Measurements from ENCODE around the gene ABHD17A.

The ABHD17A gene

DNA sequence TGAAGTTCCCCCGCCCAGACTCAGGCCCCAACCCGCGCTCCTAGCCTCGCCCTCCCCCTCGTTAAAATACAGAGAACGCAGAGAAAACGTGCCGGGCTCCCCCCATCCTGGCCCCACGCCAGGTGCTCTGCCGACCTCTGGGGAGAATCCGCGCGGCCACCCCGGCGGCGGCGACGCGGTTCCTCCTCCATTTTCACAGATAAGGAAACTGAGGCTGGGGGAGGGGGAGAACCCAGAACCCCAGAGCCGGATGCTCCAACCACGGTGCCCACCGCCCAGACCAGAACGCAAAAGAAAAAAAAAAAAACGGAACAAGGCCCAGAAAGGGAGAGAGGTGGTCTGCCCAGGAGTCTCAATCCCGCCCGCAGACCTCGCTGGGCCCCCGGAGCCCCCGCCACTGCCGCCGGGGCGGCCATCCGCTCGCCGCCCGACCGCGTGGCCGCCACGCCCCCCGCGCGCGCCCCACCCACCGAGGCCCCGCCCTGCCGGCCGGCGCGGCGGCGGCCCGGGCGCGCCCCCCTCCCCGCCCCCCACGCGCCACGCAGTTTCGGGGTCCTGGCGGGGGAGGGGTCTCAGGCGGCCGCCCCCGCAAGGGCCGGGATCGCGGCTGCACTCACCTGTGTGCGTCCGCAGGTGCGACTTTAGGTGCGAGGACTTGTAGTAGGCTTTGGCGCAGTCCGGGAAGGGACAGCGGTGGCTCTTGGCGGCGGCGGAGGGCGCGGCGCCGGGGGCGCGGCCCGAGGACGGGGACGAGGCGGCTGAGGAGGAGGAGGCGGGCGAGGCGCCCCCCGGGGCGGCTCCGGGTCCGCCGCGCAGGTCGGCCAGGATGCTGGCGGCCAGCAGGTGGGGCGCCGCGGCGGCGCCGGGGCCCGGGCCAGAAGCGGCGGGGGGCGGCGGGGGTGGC, 22.6 kb downstream of the ABHD17A start:
- peak; percentile 27 for DNase-seq

DNA sequence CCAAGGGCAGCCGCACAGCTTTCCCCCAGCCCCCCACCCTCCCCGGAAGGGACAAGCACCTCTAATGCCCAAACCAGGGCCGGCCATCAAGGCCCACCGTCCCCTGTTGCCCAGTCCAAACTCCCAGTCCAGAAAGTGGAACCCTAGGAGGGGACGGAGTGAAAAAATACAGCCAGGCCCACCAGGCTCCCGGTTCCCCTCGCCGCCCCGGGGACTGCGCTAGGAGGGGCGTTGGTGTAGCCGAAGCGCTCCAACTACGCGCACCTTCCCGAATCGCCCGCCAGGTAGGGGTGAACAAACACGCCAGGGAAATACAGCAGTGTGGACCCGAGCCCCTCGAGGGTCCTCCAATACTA, 23.2 kb downstream of the ABHD17A start:
- DNase-seq = no peak

DNA sequence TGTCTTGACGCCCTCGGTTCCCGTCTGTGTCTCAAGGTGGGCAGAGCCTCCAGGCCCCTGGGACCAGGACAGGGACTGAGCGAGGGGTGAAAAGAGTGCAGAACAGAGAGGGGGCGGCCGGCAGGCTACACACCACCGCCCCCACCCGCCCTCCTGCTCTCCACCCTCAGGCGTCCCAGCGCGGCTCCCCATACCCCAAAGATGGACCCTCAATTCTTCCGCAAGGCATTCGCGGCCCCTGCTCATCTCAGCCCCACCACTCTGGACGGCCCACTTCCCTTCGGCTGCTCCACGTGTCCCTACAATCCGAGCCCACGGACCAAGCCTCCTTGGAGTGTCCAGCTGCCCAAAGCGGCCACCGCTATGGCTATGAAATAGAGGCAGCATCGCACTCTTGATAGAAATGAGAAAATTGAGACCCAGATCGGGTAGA, 23.7 kb downstream of the ABHD17A start:
- DNase-seq = no peak

GRCh38 chr19:1860821-1861598, 24.3 kb downstream of the ABHD17A start:
- no peak for DNase-seq

DNA sequence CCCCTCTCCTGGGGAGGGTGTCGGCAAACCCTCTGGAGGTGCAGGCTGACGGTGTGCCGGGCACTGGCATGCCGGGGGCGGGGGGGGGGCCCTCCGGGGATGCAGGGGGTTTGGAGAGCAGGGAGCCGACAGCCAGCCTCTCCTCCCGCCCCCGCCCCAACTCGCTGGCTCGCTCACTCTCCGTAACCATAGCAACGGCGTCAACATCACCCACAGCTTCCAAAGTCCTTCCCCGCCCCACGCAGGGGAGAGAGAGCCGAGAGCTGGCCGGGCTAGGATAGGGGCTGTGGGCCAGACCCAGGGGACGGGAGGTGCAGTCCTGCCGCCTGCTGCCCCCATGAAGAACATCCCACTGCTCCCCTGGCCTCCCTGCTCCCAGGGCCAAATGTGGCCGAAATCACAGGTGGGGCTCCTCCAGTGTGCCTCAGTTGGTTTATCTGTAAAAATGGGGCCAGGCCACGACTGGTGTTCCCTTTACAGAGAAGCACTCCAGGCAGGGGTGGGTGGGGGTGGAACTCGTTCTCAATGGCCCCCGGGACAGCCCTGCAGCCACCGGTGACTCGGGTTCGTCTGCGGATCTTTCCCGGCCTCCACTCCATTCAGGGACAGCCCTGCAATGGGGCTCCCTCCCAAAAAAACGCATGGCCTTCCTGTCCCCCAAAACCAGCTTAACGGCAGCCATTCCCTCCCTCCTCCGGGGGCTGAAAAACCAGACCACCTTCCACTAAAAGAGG, 25.1 kb downstream of the ABHD17A start:
- peak; percentile 1 for DNase-seq

DNA sequence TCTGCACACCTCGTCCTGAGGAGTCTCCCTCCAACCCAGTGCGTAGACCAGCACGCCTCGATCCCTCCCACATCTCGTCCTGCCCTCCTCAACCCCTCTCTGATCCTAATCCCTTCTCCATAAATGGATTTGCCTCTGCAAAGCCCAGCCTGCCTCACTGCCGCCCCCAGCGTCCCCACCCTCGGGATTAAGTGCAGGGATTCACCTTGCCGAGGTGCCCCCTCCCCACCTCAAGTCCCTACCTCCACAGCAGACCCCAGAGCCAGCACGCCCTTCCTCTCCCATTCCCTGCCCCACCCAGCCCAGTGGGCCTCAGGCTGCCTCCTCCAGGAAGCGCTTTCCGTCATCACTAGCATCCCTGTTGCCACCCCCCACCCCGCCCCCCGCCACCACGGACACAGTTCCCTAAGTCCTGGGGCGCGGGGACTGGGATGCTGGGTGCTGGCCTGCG, 25.9 kb downstream of the ABHD17A start:
- DNase-seq = no peak

GRCh38 chr19:1858412-1859081, 26.7 kb downstream of the ABHD17A start:
- DNase-seq = no peak

DNA sequence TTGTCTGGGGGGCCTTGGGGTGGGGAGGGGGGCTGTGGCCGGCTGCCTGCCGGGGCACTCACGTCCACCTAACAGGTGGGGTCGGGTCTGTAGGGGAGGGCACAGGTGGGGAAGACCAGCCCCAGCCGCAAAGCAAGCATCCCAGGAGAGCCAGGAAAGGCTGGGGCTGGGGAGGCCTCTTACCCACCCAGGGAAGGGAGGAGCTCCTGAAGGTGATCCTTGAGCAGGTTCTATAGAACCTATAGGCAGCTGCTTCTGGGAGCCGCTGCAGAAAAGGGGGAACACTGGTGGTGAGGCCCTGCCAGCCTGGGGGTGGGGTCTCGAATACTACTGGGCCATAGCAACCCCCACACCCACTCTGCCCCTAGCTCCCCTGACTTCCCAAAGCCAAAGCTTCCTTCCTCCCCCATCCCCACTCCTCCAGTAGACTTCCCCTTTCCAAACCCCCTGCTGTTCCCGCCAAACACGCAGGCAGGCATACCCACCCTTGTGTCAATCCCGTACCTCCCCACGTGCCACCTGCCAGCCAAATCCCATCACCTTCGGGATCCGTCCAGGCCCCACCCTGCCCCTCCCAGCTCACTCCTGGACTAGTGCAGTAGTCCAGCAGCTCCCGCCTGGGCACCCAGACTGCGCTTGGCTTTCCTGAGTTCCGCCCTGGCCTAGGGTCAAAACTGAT, 27.5 kb downstream of the ABHD17A start:
- no peak for DNase-seq

DNA sequence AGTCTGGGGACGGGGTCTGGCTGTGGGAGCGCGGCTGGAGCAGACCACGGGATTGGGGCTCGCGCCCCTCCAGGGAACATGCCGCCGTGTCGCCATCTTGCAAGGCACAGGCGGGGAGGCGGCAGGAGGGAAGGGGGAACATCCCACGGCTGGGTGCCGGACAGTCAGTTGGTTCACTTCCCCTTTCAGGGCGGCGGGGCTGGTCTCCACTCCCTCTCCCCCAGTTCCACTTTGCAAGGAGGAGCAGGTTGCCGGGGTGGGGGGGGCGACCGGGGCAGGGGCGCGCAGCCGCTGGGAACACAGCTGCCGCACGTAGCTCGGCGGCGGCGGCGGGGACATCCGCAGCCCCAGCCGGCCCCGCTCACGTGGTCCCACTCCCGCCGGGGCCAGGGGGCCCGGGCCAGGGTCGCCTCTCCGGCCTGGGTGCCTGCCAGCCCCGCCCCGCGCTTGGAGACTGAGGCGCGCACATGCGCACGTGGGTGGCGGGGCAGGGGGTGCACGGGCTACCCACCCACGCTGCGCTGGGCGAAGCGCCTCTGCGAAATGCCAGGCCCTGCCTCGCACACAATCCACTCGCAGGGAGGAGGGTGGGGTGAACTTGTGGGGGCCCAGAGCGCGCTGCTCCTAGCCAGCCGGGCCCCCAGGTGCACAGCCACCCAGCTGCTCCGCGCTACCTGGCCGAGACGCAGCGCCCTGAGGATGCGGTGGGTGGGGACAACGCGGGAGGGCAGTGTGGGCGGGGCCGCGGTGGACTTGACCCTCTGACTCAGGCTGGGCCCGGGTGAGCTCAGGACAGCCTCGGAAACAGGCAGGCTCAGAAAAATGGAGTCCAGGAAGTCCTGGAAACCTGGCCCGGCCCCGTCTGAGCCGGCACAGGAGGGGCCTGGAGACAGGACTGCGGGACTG, 28.3 kb downstream of the ABHD17A start:
- no peak for DNase-seq

GRCh38 chr19:1856345-1856697, 29.0 kb downstream of the ABHD17A start:
- no peak for DNase-seq

GRCh38 chr19:1855828-1856255, 29.5 kb downstream of the ABHD17A start:
- no peak for DNase-seq

- DNase-seq = no peak
Measured at GRCh38 chr19:1855040-1855827, 30.1 kb downstream of the ABHD17A start.

DNA sequence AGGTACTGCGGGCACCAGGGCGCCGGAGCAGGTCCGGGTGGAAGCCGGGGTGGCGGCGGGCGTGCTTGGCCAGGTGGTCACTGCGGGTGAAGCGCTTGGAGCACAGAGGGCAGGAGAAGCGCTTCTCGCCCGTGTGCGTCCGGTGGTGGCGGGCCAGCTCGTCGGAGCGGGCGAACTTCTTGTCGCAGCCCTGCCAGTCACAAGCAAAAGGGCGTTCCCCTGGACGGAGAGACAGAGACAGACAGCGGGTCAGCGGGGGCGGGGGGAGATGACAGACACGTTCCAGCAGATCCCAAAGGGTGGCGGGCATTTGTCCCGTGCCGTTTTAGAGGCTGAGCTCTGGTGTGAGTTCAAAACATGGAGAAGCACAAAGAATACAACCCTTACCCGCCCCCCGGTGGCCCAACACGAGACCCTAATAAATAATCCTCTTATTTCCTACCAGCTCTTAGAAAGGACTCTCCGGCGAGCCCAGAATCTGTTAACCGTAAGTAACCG, 30.7 kb downstream of the ABHD17A start:
- DNase-seq = no peak

GRCh38 chr19:1854039-1854541, 31.2 kb downstream of the ABHD17A start:
- no peak for DNase-seq

DNA sequence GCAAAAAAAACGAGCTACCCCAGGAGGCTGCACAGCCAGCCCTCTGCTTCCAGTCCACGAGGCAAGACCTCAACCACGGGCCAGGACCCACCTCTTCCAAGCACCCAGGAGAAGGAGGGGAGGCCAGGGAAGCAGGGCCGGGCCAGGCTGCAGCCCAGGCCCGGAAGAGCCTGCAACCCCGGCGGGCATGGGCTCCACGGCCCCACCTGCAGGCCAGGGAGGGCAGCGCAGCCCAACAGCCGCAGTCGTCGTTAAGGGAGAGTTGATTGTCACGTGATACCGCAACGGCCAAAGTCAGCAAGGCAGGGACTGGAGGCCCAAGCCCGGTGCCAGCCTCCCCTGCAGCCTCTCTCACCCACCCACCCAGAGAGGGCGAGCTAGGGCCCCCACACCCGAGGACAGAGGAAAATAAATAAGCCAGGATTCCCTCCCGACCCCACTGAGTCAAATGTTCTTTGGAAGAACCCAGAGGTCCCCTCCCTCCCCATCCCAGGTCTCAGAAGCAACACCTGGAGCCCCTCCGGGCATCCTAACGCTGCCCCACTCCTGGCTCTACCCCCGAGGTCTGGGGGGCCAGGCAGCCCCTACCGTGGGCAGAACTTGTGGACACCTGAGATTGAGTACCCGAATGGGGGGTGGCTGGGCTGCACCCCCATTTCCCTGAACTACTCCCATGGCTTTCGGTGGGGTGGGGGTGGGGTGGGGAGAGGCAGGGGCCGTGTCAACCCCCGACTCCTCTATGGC, 31.8 kb downstream of the ABHD17A start:
- peak; percentile 63 for DNase-seq

- no peak for DNase-seq
Measured at GRCh38 chr19:1852581-1853128, 32.6 kb downstream of the ABHD17A start.

DNA sequence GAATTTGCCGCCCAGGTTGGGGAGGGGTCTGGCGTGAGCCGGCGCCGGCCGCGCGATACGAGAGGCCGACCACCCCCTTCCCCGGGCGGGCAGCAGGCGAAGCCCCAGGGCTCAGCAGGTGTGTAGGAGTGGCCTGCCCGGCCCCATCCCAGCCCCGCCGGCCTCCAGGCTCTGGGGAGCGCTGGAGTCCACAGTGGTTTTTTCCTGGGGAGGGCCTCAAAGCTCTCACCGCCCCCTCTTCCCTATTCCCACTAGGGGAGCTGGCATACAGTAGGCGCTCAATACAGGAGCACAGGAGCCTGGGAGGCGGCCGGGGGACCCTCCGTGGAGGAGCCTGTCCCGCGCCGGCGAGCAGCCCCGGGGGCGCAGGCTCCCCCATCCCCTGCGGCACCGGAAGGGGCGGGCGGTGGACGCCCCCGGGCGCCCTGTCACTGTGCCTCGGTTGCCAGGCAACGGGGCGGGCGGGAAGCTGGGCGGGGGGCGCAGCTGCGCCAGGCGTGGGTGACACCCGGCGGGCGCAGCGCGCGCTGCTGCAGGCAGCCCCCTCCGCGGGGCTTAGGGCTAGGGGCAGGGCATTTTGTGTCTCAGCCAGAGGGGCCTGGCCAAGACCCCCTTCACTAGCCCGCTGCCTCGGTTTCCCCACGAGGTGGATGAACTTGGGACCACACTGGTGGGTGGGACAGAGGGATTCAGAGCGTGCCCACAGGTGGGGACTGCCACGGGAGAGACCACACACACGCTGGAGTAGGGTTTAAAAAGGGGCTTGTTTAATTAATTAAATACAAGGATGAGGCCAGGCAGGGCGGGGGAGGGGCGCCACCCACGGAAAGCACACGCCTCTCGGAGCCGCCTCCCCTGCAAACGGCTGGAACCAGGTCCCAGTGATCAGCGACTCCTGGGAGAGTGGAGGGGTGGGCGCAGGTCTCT, 33.4 kb downstream of the ABHD17A start:
- DNase-seq = no peak

Measured in NCI-H1105 treated with DMSO at 0.1 percent for 48 hours (cell line).